ENCODE measurements around the gene GGTLC3. TPM values are rescaled to one million over a fixed set of nuclear protein-coding genes. Genes with fewer than 3 reads are reported as not detected.
"Not testable (repeated sequence)": the region's sequence is repeated elsewhere in the genome, so short reads cannot be mapped to it uniquely, and the experiment has no call there.

Gene GGTLC3
- polyA plus RNA-seq, 1 donor from 2014 or later = not detected

DNA sequence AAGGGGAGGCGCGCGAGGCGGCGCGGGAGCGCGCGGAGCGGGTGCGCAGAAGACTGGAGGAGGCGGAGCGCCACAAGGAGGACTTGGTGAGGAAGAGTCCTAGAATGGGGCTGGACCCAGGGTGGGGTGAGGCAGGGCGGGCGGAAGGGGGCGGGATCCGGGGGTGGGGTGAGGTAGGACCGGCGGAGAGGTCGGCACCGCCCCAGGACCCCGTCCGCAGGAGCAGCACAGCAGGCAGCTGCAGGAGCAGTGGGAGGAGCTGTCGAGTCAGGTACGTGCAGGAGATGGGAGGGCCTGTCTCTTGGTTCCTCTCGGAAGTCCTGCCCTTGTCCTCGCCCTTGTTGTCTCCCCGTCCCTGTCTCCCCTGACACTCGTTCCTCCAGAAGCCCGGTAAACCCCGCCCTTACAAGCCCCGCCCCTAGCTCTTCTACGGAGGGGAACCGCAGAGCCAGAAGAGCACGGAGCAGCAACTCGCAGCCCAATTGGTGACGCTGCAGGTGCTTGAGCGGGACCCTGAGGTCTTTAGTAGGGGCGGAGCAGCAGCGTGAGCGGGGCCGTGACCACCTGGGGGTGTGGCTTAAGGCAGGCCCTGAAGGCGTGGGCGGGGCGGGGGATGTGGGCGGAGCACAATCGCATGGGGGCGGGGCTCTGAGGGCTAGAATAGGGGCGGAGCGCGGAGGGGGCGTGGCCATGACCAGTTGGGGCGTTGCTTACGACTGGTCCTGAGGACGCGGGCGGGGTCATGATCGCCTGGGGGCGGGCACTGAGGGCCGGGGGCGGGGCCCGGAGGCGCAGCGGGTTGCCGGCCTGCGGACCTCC, 10.8 kb upstream of the GGTLC3 start:
- not testable (repeated sequence) for H3K27ac Mint-ChIP-seq, H3K36me3 Mint-ChIP-seq, H3K9me3 Mint-ChIP-seq, H3K4me1 Mint-ChIP-seq, H3K27me3 Mint-ChIP-seq
- peak overlapping the region in 1 of 4 donors; percentile 91 for H3K4me3 Mint-ChIP-seq

- H3K27ac Mint-ChIP-seq, H3K9me3 Mint-ChIP-seq: not testable (repeated sequence)
- H3K4me3 Mint-ChIP-seq = peak within 1 kb of the TSS in 1 of 4 donors; percentile 91
Observed at GRCh38 chr22:18527752-18528596, 10.0 kb upstream of the GGTLC3 start, which contains the start of gene TMEM191B. Gene TMEM191B, plus strand, starts transcription at chr22:18527802. Its CDS starts 179 bp downstream, at chr22:18527981.

GRCh38 chr22:18523328-18523727, 5.4 kb upstream of the GGTLC3 start:
- not testable (repeated sequence) for H3K4me1 Mint-ChIP-seq, H3K36me3 Mint-ChIP-seq, H3K4me3 Mint-ChIP-seq, H3K9me3 Mint-ChIP-seq, H3K27me3 Mint-ChIP-seq, H3K27ac Mint-ChIP-seq

More at GRCh38 chr22:18527752-18528596, 10.0 kb upstream of the GGTLC3 start, which contains the start of gene TMEM191B:
- H3K27me3 Mint-ChIP-seq, H3K36me3 Mint-ChIP-seq, H3K4me1 Mint-ChIP-seq: not testable (repeated sequence)

- not testable (repeated sequence) for H3K27me3 Mint-ChIP-seq, H3K27ac Mint-ChIP-seq, H3K9me3 Mint-ChIP-seq, H3K4me3 Mint-ChIP-seq, H3K36me3 Mint-ChIP-seq, H3K4me1 Mint-ChIP-seq
Observed at GRCh38 chr22:18522762-18523161, 4.8 kb upstream of the GGTLC3 start.

- H3K36me3 Mint-ChIP-seq, H3K27ac Mint-ChIP-seq, H3K4me1 Mint-ChIP-seq, H3K9me3 Mint-ChIP-seq, H3K4me3 Mint-ChIP-seq, H3K27me3 Mint-ChIP-seq: not testable (repeated sequence)
Observed at GRCh38 chr22:18513454-18513853, 4.5 kb downstream of the GGTLC3 start.

GRCh38 chr22:18512378-18512777, 5.6 kb downstream of the GGTLC3 start:
- not testable (repeated sequence) for H3K4me3 Mint-ChIP-seq, H3K36me3 Mint-ChIP-seq

GRCh38 chr22:18511327-18511726, 6.6 kb downstream of the GGTLC3 start:
- H3K27ac Mint-ChIP-seq, H3K27me3 Mint-ChIP-seq, H3K9me3 Mint-ChIP-seq: not testable (repeated sequence)

More at GRCh38 chr22:18512378-18512777, 5.6 kb downstream of the GGTLC3 start:
- H3K9me3 Mint-ChIP-seq, H3K4me1 Mint-ChIP-seq, H3K27ac Mint-ChIP-seq, H3K27me3 Mint-ChIP-seq: not testable (repeated sequence)

GRCh38 chr22:18496227-18496626, 21.7 kb downstream of the GGTLC3 start:
- H3K4me3 Mint-ChIP-seq, H3K27me3 Mint-ChIP-seq, H3K27ac Mint-ChIP-seq, H3K36me3 Mint-ChIP-seq, H3K9me3 Mint-ChIP-seq, H3K4me1 Mint-ChIP-seq: not testable (repeated sequence)

More at GRCh38 chr22:18511327-18511726, 6.6 kb downstream of the GGTLC3 start:
- H3K36me3 Mint-ChIP-seq, H3K4me1 Mint-ChIP-seq: not testable (repeated sequence)
- peak overlapping the region in 1 of 4 donors; percentile 73 for H3K4me3 Mint-ChIP-seq

Other genes starting within 250 kb of the GGTLC3 start
- not detected for gene TMEM191B, start 9.6 kb upstream of the GGTLC3 start, polyA plus RNA-seq
- 0.76 TPM for gene RIMBP3, start 93.8 kb upstream of the GGTLC3 start, polyA plus RNA-seq